Urothelium cell line (cell line): ENCODE results near the gene IL2RA.
A peak's percentile ranks its signal among the peaks of the same experiment; 100 is the strongest.
"Not testable (repeated sequence)": the region's sequence is repeated elsewhere in the genome, so short reads cannot be mapped to it uniquely, and the experiment has no call there.

Experiments
- DNase-seq: peaks from one replicate; pipeline ENCODE4 v3.0.0; 2011; ENCODE audit warnings: low spot score, mixed read lengths
- FAIRE-seq: peaks from 2 replicates; lab custom pipeline; 2011; peaks lifted over from hg19 to GRCh38; lab: Jason Lieb, UNC

IL2RA gene

GRCh38 chr10:6062101-6062771, at the start of gene IL2RA:
TSS of gene IL2RA (minus strand) at chr10:6062367. CDS start at chr10:6062151, 216 bp downstream.
- FAIRE-seq (no peak), DNase-seq (no peak)

DNA sequence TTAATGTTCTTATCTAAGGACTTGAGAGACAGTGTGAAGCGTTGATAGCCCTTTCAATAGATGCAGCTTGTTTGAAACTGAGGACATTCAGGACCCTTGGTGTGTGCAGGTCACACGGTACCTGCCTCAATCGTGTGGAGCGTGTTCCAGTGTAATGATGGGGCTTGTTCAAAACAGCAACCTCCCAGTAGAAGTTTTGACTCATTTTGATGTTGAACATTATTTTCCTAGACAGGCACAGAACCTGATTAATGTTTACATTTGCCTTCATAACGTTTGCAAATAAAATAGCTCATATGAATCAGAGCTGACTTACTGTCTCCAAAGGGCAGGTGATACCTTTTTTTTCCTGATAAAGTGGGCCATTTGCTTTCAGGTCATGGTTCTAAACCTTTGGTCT, 48.0 kb upstream of the IL2RA start:
- DNase-seq (no peak), FAIRE-seq (no peak)

DNA sequence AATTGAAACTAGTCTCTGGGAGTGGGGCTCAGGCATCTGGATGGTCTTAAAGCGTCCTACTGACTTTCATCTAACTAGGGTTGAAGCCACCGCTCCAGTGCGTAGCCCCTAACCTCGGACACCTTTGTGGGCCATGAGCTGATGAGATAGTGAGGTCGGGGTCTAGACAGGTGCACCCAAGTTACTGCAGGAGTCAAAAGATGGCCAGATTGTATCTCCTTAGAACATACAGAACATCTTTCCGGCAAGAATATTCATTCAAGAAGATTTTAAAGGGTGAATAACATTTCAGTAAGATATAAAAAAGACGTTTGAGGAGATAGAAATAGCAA, 47.2 kb upstream of the IL2RA start:
- no peak for FAIRE-seq
- no peak for DNase-seq

- FAIRE-seq (no peak), DNase-seq (peak; percentile 40)
These were observed 46.7 kb upstream of the IL2RA start for GRCh38 chr10:6108631-6109443.

- no peak for DNase-seq
- FAIRE-seq = no peak
These were observed 45.9 kb upstream of the IL2RA start for GRCh38 chr10:6108072-6108471.

GRCh38 chr10:6107616-6108015, 45.4 kb upstream of the IL2RA start:
- not testable (repeated sequence) for FAIRE-seq

GRCh38 chr10:6103591-6103990, 41.4 kb upstream of the IL2RA start:
- peak; percentile 5 for FAIRE-seq
- no peak for DNase-seq

More at GRCh38 chr10:6107616-6108015, 45.4 kb upstream of the IL2RA start:
- not testable (repeated sequence) for DNase-seq

DNA sequence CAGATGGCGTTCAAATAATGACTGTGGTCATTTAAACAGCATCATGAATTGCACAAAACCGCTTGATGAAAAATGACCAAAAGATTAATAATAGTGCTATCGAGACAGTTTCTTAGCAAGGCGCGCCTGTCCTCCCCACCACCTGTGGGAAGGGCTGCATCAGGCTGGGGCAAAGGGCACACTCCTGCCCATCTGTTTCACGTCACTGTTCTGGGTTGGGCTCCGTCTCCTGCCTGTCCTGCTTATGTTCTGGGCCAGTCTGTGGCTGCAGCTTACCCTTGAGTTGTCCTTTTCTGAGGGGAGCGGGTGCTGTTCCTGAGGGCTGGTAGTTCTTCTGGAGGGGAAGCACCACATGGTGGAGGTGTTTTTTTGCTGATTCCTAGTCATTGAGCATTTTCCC, 40.0 kb upstream of the IL2RA start:
- DNase-seq (no peak), FAIRE-seq (no peak)

- no peak for FAIRE-seq
- DNase-seq = no peak
These were observed 39.0 kb upstream of the IL2RA start for GRCh38 chr10:6101181-6101580.

DNA sequence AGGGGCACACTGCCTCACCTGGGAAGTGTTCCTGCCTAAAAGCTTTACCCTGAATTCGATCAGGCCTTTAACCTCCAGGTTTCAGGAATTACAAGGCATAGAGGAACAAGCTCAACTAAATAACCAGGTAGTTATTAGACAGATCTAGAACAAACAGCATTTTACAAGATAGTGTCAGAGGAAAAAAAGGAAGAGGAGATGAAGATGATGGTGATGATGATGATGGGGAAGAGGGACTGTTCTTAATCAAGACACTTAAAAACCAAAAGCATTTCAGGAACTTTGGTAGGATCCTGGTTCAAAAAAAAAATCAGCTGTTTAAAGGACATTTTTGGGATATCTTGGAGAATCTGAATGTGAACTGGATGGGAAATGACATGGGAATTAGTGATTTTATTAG, 38.2 kb upstream of the IL2RA start:
- FAIRE-seq (no peak), DNase-seq (no peak)

GRCh38 chr10:6098156-6098555, 36.0 kb upstream of the IL2RA start:
- FAIRE-seq (no peak), DNase-seq (no peak)

GRCh38 chr10:6097063-6097462, 34.9 kb upstream of the IL2RA start:
- no peak for FAIRE-seq
- no peak for DNase-seq

- FAIRE-seq (no peak), DNase-seq (no peak)
These were observed 33.8 kb upstream of the IL2RA start for GRCh38 chr10:6095810-6096570.

- FAIRE-seq (no peak), DNase-seq (no peak)
These were observed 30.6 kb upstream of the IL2RA start for GRCh38 chr10:6092731-6093130.

GRCh38 chr10:6091630-6092029, 29.5 kb upstream of the IL2RA start:
- no peak for DNase-seq
- FAIRE-seq = no peak

DNA sequence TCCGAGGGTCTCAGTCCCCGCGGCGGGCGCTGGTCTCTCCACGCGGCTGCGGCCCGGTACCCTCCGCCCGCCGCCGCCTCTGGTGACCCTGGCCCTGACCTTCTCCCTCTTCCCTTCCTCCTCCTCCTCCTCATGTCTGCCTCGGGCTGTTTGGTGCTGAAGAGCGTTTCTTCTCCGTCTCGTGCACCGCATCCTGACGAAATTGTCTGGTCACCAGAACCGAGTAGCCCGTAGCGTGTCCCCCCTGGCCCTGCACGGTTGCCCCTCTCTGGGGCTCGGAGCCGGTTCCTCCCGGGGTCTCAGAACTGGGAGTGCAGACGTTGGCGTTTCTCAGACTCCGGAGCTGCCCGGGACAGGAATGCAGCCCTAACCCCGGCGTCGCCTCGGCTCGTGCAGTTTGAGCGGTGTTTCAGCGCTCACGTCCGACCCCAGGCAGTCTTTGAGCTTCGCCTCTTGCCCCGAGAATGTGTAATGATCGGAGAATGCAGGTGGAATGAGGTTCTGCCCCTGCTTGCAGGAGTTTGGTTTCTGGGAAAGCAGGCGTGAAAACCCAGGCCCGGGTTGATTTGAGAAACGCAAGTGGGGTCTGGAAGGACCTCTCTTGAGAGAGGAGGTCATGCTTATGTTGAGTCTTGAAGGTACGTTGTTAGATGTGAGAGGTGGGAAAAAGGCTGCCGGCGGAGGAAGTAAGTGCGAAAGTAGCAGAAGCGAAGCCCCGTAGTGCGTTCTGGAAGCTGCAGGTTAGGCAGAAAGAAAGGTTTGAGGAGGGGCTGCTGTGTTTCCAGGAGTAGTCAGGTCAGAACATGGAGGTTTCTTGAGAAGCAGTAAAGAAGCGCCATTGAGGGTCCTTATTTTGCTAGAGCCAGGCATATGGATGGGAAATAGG, 27.4 kb upstream of the IL2RA start:
- FAIRE-seq (no peak), DNase-seq (no peak)

DNA sequence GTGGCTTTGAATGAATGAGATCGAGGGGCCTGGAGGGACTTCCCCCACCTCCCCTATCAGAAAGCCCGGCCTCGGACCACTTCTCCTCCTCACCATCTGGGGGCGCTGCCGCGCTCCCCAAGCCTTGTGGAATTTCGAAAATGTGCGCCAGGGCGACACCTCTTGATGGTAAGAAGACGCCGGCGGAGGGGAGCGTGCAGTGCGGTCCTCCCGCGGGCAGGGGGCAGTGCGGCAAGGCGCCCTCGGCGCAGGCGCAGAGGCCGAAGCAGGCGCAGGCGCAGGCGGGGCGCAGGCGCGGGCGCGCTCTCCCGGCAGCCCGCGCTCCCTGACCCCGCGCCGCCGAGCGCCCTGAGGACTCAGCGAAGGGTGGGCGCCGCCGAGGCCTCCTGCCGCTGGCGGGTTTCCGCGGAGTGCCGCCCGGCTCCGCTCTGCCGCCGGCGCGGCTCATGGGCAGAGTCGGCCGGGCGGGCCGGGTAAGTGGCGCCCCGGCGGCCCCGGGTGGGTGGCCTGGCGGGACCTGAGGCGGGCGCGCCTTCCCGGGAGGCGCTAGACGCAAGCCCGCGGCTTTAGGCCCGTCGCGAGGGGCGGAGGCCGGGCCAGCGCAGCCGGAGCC, 26.7 kb upstream of the IL2RA start, which contains the start of gene RBM17:
Gene RBM17, plus strand, starts transcription at position 314 of the 613 bp plus-strand sequence. CDS start 8,032 bp downstream, outside the sequence.
- peak; percentile 53 for FAIRE-seq
- peak; percentile 94 for DNase-seq

DNA sequence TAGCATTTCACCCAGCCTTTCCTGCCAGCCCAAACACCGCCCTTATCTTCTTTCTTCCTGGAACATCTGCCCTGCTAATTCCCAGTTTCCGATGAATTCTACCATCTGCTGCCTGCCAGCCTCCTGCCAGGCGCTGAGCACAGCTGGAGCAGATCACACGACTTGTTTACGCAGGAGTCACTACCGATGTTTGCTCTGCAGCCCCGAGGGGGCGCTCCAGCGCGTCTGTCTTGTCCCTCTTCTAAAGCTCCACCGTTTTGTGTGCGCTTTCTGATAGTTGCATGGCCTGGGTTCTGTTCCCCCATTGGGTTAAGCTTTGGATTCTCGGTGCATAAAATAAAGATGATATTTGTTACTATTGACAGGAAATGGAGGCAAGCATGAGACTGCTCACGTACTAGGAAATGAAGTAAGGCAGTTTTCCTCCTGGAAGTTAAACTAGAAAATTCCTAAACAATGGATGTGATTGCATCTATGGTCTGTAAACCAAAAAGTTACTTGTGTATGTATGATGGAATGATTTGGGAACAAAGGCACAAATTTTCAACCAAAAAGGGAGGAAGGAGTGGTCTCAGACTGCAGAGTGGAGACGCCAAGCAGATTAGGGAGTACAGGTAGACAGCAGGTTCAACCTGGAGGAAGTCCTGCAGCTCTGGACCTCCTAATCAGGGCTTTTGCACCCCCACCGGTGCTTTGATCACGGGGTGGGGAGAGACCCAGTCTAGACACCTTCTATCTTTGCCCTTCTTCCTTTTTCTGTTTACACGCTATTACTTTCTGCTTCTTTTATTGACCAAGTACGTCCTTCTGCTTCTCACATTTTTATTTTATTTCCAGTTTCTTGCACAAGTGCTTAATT, 24.4 kb upstream of the IL2RA start:
- FAIRE-seq = no peak
- DNase-seq = peak; percentile 78
